GM19372 (cell line): ENCODE results near the gene HMGXB4.

ENCODE experiments used
- ATAC-seq: cut with Tn5 transposase; IDR thresholded peaks from one replicate; pipeline ENCODE4 v1.9.1; 2021; ENCODE audit warnings: mild to moderate bottlenecking, low read depth, moderate library complexity; ENCODE audit not compliant: unreplicated experiment

Gene HMGXB4

GRCh38 chr22:35253946-35254345, 3.3 kb upstream of the HMGXB4 start:
- ATAC-seq: no peak

GRCh38 chr22:35257002-35257320, 332 bp upstream of the HMGXB4 start:
- no peak for ATAC-seq

- no peak for ATAC-seq
These were observed 1.1 kb downstream of the HMGXB4 start for GRCh38 chr22:35258191-35258988.

- ATAC-seq: no peak
These were observed 7.7 kb downstream of the HMGXB4 start for GRCh38 chr22:35264986-35265385.

- no peak for ATAC-seq
These were observed 9.0 kb downstream of the HMGXB4 start for GRCh38 chr22:35266277-35266676.

- ATAC-seq: no peak
These were observed 12.3 kb downstream of the HMGXB4 start for GRCh38 chr22:35269630-35270029.

GRCh38 chr22:35274154-35274871, 17.0 kb downstream of the HMGXB4 start:
- ATAC-seq: no peak

DNA sequence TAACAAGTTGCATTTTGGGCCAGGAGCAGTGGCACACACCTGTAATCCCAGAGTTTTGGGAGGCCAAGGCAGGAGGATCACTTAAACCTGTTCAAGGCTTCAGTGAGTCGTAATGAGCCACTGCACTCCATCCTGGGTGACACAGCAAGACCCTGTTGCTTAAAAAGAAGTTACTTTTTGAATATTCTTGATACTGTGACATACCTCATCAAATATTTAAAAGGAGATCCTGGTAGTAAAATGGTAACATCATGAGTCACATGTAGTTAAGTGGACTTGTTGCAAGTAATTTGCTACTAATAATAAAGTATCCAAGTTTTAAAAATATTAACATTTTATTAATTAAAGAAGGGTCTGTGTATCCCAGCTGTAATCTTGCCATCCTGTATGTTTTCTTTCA, 18.3 kb downstream of the HMGXB4 start:
- no peak for ATAC-seq

DNA sequence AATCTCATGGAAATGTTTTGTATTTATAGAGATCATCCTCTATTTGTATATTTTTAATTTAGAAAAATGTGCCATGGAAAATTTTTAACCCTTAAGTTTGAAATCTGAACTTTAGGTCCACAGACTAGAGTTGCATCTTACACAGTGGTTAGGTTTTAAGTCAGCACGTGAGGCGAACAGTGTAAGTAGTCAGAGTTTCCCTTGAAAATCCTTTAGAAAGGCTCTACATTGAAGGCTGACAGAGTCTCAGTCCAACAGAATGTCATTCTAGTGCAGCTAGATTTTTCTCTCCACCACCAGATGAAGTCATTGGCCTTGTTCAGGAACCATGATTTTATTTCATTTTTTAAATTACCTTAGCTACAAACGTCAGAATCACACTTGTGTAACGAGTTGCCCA, 18.7 kb downstream of the HMGXB4 start:
- ATAC-seq: no peak

DNA sequence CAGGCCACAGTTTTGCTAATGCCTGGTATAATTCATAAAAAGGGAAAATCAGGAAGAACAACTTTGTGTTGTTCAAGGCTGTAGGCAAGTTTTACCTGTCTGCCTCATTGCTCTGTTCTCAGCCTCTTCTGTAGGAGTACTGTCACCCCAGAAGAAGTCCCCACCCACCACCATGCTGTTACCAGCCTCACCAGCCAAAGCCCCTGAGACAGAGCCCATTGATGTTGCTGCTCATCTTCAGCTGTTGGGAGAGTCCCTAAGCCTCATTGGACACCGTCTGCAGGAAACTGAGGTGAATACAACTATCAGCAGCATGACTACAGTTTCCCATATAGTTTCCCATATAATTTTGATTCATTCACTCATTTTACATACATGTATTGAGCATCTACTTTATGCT, 30.8 kb downstream of the HMGXB4 start:
- no peak for ATAC-seq

DNA sequence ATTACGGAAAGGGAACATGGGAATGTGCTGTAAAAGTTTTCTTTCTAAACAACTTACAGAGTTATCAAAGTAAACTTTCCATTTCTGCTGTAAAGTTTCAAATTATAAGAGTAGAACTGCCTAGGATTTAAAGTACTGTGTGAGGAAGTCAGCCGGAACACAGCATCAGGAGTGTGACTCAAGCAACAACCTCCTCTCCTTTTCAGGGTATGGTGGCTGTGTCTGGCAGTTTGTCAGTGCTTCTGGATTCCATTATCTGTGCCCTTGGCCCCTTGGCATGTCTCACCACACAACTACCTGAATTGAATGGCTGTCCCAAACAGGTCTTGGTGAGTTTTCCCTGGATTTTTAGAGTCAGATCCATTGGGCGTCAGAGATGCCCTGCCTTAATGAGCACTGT, 35.5 kb downstream of the HMGXB4 start:
- no peak for ATAC-seq

DNA sequence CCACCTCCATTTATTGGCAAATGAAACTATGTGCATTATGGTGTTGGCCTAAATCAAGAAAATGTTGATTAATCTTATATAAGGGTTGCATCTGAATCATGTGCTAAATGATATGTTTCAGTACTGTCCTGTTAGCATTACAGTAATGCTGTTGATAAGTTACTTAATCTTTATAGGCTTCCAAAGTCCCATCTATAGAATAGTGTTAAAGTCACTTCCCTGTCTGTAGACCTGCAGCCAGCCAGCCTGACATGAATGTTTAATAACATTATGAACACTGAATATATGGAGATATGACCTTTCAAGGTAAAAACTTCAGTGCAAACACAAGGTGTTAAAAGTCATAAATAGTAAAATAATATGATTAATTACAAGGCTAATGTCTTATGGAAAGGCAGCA, 38.8 kb downstream of the HMGXB4 start:
- no peak for ATAC-seq

DNA sequence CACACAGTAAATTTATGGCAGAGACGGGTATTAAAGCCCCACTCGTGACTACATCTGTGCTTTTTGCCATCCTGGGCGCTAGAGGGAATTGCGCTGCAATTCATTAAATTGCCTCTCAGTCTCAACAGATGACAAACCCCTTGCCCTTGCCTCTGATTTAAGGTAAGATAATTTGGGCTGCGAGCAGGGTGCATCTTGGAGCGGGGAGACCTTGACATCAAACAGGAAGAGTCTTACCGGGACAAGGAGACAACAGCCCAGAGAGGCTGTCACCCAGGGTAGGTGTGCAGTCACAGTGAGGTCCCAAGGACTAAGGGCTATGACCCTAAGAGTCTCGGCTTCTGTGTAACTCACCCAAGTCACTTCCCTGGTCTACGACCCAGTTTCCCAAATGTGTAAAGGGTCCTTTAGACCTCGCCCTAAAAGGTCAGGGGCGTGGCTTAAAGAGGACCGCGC, 42.0 kb downstream of the HMGXB4 start:
- ATAC-seq: no peak

- ATAC-seq: peak; percentile 95
These were observed 42.6 kb downstream of the HMGXB4 start, which contains the start of gene TOM1 for GRCh38 chr22:35299673-35300499. TOM1 (plus strand) TSS chr22:35299894; CDS start chr22:35299929, 35 bp downstream.

- ATAC-seq: no peak
These were observed 44.1 kb downstream of the HMGXB4 start for GRCh38 chr22:35301372-35301874.

DNA sequence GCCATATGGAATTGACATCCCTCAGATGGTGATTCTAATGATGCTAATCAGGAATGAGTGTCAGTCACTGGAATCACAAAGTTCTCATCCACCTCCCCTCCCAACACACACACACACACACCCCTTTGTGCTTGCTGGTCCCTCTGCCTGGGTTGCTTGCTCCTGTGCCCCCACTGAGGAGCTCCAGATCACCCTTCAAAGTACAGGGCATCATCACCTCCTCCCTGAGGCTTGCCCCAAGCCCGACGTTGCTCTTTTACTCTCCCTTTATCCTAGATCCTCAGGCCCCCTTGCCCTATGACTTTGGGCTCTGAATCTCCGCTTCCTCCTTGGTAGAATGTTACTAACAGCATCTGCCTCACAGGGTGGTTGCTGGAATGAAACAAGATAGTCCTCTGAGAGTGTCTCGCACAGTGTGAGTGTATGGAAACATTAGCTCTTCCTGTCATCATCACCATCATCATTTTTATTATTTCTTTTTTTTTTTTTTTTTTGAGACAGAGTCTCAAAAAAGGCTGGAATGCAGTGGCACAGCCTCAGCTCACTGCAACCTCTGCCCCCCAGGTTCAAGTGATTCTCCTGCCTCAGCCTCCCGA, 45.8 kb downstream of the HMGXB4 start:
- no peak for ATAC-seq

- no peak for ATAC-seq
These were observed 48.3 kb downstream of the HMGXB4 start for GRCh38 chr22:35305525-35306070.

- ATAC-seq: no peak
These were observed 49.2 kb downstream of the HMGXB4 start for GRCh38 chr22:35306350-35306967.

DNA sequence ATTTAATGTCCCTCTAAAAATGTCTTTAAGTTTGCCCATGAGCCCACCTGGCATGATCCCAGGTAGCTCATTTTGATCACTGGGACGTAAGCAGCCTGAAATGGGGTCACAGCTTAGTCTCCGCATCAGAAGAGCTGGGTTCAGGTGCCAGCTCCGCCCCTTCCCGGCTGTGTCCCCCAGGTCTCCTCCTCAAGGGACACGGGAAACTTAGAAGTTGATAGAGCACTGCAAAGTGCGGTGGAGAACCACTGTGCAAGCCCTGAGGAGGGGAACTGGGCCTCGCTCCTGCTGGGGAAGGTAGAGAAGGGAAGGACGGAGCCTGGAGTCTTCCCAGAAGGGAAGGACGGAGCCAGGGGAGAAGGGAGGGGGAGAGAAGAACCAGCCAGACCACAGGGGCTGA, 50.1 kb downstream of the HMGXB4 start:
- no peak for ATAC-seq

DNA sequence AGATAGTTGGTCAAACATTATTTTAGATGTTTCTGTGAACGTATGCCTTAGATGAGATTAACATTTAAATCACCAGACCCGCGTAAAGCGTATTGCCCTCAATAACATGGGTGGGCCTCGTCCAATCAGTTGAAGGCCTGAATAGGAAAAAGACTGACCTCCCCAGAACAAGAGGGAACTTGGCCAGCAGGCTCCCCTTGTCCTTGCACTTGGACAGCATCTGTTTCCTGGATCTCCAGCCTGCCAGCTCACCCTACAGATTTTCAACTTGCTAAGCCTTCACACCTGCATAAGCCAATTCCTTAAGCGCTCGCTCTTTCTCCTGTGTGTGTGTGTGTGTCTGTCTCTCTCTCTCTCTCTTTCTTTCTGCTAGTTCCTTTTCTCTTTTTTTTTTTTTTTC, 50.6 kb downstream of the HMGXB4 start:
- no peak for ATAC-seq
